IPS-NIHi7 (cell line): ENCODE results near the gene MPP4.
"Not testable (repeated sequence)": the region's sequence is repeated elsewhere in the genome, so short reads cannot be mapped to it uniquely, and the experiment has no call there.

Experiments used
- DNase-seq: peaks from one replicate; pipeline ENCODE4 v3.0.0; 2012; ENCODE audit warnings: mixed read lengths; ENCODE audit errors: extremely low spot score

Gene MPP4

GRCh38 chr2:201673546-201673945 is 24.9 kb downstream of the MPP4 start:
- DNase-seq, result no peak

GRCh38 chr2:201671205-201671604 is 27.2 kb downstream of the MPP4 start:
- not testable (repeated sequence) for DNase-seq

- no peak for DNase-seq
Measured at GRCh38 chr2:201669865-201670264, 28.6 kb downstream of the MPP4 start.

GRCh38 chr2:201668402-201668910 is 30.0 kb downstream of the MPP4 start:
- no peak for DNase-seq

GRCh38 chr2:201664334-201664733 is 34.1 kb downstream of the MPP4 start:
- DNase-seq, result no peak

- DNase-seq, result no peak
Measured at GRCh38 chr2:201661366-201661765, 37.1 kb downstream of the MPP4 start.

- DNase-seq, result no peak
Measured at GRCh38 chr2:201660293-201660895, 38.0 kb downstream of the MPP4 start.

GRCh38 chr2:201656740-201657139 is 41.7 kb downstream of the MPP4 start:
- no peak for DNase-seq

GRCh38 chr2:201656102-201656501 is 42.3 kb downstream of the MPP4 start:
- no peak for DNase-seq

- no peak for DNase-seq
Measured at GRCh38 chr2:201654616-201655384, 43.6 kb downstream of the MPP4 start.

GRCh38 chr2:201653221-201653620 is 45.2 kb downstream of the MPP4 start:
- DNase-seq, result no peak

- no peak for DNase-seq
Measured at GRCh38 chr2:201649442-201649841, 49.0 kb downstream of the MPP4 start.

- DNase-seq, result no peak
Measured at GRCh38 chr2:201647431-201647830, 51.0 kb downstream of the MPP4 start.

GRCh38 chr2:201644001-201644400 is 54.4 kb downstream of the MPP4 start:
- DNase-seq, result no peak

GRCh38 chr2:201643216-201643890 is 55.1 kb downstream of the MPP4 start, which contains the start of gene TMEM237:
Gene TMEM237 (minus strand): TSS chr2:201643503. CDS start chr2:201643400, 103 bp downstream.
- DNase-seq, result peak; percentile 66

GRCh38 chr2:201642579-201643215 is 55.7 kb downstream of the MPP4 start:
- DNase-seq, result peak; percentile 93

GRCh38 chr2:201642086-201642578 is 56.3 kb downstream of the MPP4 start:
- no peak for DNase-seq

- no peak for DNase-seq
Measured at GRCh38 chr2:201639205-201639604, 59.2 kb downstream of the MPP4 start.

GRCh38 chr2:201638326-201638725 is 60.1 kb downstream of the MPP4 start:
- DNase-seq, result no peak

- no peak for DNase-seq
Measured at GRCh38 chr2:201633661-201634249, 64.7 kb downstream of the MPP4 start.

- DNase-seq, result no peak
Measured at GRCh38 chr2:201631041-201631440, 67.4 kb downstream of the MPP4 start.
